Heart right ventricle (tissue), 16 donors: Measurements from ENCODE around the gene CNEP1R1. TPM values are rescaled to one million over a fixed set of nuclear protein-coding genes. Genes with fewer than 3 reads are reported as not detected.

Experiments used
- ATAC-seq, 8 donors: fragments of 200-7000 bp; cut with Tn5 transposase; one replicate each; pipeline ENCODE4 v1.9.1; 2020; ENCODE audit warnings: mild to moderate bottlenecking in 8 of 8, moderate library complexity in 8 of 8, moderate number of reproducible peaks in 1 of 8
- DNase-seq, 2 donors: peaks; one replicate each; pipeline ENCODE4 v3.0.0-alpha.2; 2020
- H3K27ac ChIP-seq, 10 donors: fragments of 200-600 bp; sonication (generic) in 2 of 10; one replicate each; pipeline versions ENCODE4 v1.5.0 to v1.8.0; 2020 to 2022; ENCODE audit warnings: mild to moderate bottlenecking in 3 of 10
- H3K27me3 ChIP-seq, 7 donors: fragments of 200-600 bp; one replicate each; pipeline ENCODE4 v1.8.0; 2021 to 2022; ENCODE audit warnings: mild to moderate bottlenecking in 2 of 7
- H3K36me3 ChIP-seq, 9 donors: fragments of 200-600 bp; sonication (generic) in 1 of 9; one replicate each; pipeline versions ENCODE4 v1.5.0 to v1.8.0; 2020 to 2022; ENCODE audit warnings: mild to moderate bottlenecking in 2 of 9
- H3K4me1 ChIP-seq, 9 donors: fragments of 200-600 bp; sonication (generic) in 1 of 9; one replicate each; pipeline versions ENCODE4 v1.5.0 to v1.8.0; 2020 to 2022; ENCODE audit warnings: mild to moderate bottlenecking in 4 of 9
- H3K4me3 ChIP-seq, 10 donors: fragments of 200-600 bp; sonication (generic) in 2 of 10; one replicate each; pipeline versions ENCODE4 v1.5.0 to v1.8.0; 2020 to 2022; ENCODE audit warnings: mild to moderate bottlenecking in 7 of 10, moderate library complexity in 2 of 10
- H3K9me3 ChIP-seq, 11 donors: fragments of 200-600 bp in 10 of 11; sonication (generic) in 2 of 11; one replicate each; pipeline versions ENCODE4 v1.5.0 to v1.8.0; 2013 to 2022; ENCODE audit warnings: mild to moderate bottlenecking in 2 of 11, control low read depth in 1 of 11, moderate library complexity in 1 of 11
- WGBS, 2 donors: extraction: QIAGEN DNeasy Blood & Tissue Kit; methylation state at CpG; one replicate each; pipeline ENCODE4 v1.1.7; 2013; ENCODE audit warnings: inconsistent platforms in 1 of 2; 5-methylcytosine and 5-hydroxymethylcytosine counted together
- intact Hi-C, 10 donors: fragments of 100-400 bp; cut with DNase I; formaldehyde crosslinking; loops; one replicate each; pipeline versions ENCODE4 v1.11.1 to v1.14.2; 2022
- polyA plus RNA-seq, 2 donors: library from polyadenylated mRNA; stranded (reverse); fragments of 200-250 nt; gene quantifications; one replicate each; pipeline ENCODE4 v1.2.3, GENCODE V29; 2013
- total RNA-seq, 10 donors: library from RNA; stranded (reverse); fragmentation: NEBNext Ultra II Directional in 3 of 10; extraction: Animal tissue kit (Norgen Biotek cat#: 25700) in 3 of 10; gene quantifications; one replicate each; pipeline versions ENCODE4 v1.2.1 to v1.2.4, GENCODE V29; 2021 to 2023
- TF ChIP-seq, protein P1 (sequence below), 9 donors: fragments of 200-600 bp; sonication (generic) in 2 of 9; IDR thresholded peaks; one replicate each; pipeline versions ENCODE4 v1.5.0 to v1.8.0; 2021 to 2022; ENCODE audit warnings: antibody characterized with exemption in 9 of 9, mild to moderate bottlenecking in 5 of 9, moderate library complexity in 1 of 9
- donor health status: Arrhythmogenic right ventricular cardiomyopathy.
- donor health status: ischemic (EF 13 %, LVEDD 7.1; RV severe dilation, severe dysfunction).
- donor health status: healthy with polysubstance abuse.
- donor health status: DM: no; HTN: yes; CAD: no.
- donor health status: DM: no; HTN: no; CAD: no.
- donor health status: ischemic (EF 25% LVEDD 6.9; RV normal size, moderate dysfunction).
- donor health status: ischemic (EF 25% LVEDD 5.7; RV mildly dilated, moderate dysfunction).
- donor health status: healthy.
- donor health status: DM: yes; HTN: yes; CAD: no.
- donor health status: Ischemic cardiomyopathy.
- donor health status: ischemic (EF 35%, LVEDD 5.7; RV mildly dilated, moderate dysfunction).
- donor health status: nonischemic (EF 11% LVEDD 7.7; RV severe dilation, severe dysfunction).
- donor health status: DM: yes; HTN: yes; CAD: no.
- donor health status: PGD.
- donor health status: ischemic (EF 29% LVEDD 5.4; RV normal size, mild dysfunction).
- donor health status: nonischemic (EF 23%, LVEDD 6.1; RV moderate dilation, normal function).

The CNEP1R1 gene
- total and polyA plus RNA-seq, 12 donors: 9.7 to 22.4 (median 17.6) TPM

DNA sequence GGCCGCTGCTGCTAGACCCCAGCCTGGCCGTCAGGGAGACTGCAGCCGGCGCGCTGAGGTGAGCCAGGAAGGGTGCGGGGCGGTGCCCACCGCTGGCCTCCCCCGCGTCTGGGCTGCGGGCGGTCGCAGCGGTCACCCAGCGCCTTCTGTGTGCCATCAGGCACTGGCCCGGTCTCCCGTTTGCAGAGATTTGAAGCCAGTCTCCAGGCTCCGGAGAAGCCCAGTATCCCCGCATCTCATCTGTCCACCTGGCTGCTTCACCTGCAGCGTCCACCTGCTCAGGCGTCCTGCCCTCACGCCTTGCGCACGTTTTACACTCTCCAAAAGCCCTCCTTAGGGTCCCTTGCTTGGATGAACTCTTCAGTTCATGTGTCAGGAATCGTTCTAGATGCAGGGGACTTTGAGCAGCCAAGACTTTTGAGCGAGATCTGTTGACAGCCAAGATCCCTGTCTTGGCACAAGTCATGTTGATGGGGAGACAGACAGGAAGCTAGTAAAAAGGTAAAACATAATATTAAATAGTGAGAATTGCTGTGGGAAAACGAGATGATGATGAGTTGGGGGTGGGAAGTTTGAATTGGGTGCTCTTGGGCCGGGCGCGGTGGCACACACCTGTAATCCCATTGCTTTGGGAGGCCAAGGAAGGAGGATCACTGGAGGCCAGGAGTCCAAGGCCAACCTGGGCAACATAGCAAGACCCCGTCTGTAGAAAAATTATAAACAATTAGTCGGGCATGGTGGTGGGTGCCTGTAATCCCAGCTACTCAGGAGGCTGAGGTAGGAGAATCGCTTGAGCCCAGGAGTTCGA lies 41.7 kb downstream of the CNEP1R1 start:
- Histone ChIP-seq H3K4me3 (peak overlapping the region; percentile 70 to 100 (median 92)), H3K27me3 (no peaks in the 10 kb centered on the region), H3K27ac (peak overlapping the region; percentile 87 to 100 (median 96)), H3K36me3 (peaks cover 0 to 31% (median 9%) of the 10 kb centered on the region in 9 donors), H3K9me3 (no peaks in the 10 kb centered on the region), H3K4me1 (peaks cover 11 to 32% (median 25%) of the 10 kb centered on the region in 9 donors)
- DNase-seq (no peak), ATAC-seq (no peak)
- TF ChIP-seq, protein P1, sequence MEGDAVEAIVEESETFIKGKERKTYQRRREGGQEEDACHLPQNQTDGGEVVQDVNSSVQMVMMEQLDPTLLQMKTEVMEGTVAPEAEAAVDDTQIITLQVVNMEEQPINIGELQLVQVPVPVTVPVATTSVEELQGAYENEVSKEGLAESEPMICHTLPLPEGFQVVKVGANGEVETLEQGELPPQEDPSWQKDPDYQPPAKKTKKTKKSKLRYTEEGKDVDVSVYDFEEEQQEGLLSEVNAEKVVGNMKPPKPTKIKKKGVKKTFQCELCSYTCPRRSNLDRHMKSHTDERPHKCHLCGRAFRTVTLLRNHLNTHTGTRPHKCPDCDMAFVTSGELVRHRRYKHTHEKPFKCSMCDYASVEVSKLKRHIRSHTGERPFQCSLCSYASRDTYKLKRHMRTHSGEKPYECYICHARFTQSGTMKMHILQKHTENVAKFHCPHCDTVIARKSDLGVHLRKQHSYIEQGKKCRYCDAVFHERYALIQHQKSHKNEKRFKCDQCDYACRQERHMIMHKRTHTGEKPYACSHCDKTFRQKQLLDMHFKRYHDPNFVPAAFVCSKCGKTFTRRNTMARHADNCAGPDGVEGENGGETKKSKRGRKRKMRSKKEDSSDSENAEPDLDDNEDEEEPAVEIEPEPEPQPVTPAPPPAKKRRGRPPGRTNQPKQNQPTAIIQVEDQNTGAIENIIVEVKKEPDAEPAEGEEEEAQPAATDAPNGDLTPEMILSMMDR (IDR thresholded peaks at IDR 0.05): no peak
- WGBS, 2 donors: 24 to 25% methylated on average over 34 of the region's 34 CpGs
- intact Hi-C loops: loop anchor here in 9 of 10 donors (2.0 to 10.0 kb wide), 8 partner anchors 39 to 148 kb away; partner anchors contain the start of genes TENT4B (in 5 of the 9) and CNEP1R1 (in 3 of the 9)

- ATAC-seq: no peak
- no peaks in the 10 kb centered on the region for H3K9me3 ChIP-seq
- H3K27me3 ChIP-seq: no peaks in the 10 kb centered on the region
- peaks cover 0 to 38% (median 9%) of the 10 kb centered on the region in 9 donors for H3K36me3 ChIP-seq
- DNase-seq: peak in 1 of 2 donors; percentile 15
- H3K4me1 ChIP-seq: peaks cover 11 to 32% (median 25%) of the 10 kb centered on the region in 9 donors
- peak overlapping the region in 1 of 10 donors; percentile 98 for H3K27ac ChIP-seq
- TF ChIP-seq, protein P1 (IDR thresholded peaks at IDR 0.05): peak in 8 of 9 donors; percentile 5 to 58 (median 47)
- intact Hi-C loops: loop anchor here in 9 of 10 donors (2.0 to 10.0 kb wide), 8 partner anchors 40 to 147 kb away; partner anchors contain the start of genes TENT4B (in 5 of the 9) and CNEP1R1 (in 3 of the 9)
- 43 to 45% methylated on average over 3 of the region's 3 CpGs for WGBS, 2 donors
- peak overlapping the region in 6 of 10 donors; percentile 70 to 100 (median 95) for H3K4me3 ChIP-seq
Observed at GRCh38 chr16:50067290-50067853, 42.3 kb downstream of the CNEP1R1 start.

DNA sequence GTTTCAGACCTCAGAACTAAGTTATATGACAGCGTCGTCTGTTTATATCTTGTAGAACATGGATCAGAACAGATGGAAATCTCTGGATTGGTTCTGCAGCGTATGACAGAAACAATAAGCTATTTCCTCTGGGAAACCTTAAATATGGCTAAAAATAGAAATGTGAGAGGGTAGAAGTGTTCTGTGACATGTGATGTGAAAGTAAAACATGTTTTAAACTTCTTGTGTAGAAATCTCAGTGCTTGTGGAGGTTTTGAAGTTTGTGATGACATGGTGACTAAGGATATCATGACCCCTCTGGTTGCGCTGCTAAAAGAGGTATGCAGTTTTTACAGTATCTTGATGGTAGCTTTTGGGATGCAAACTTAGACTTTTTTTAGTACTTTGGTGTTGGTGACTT lies 43.5 kb downstream of the CNEP1R1 start:
- WGBS, 2 donors: 59 to 61% methylated on average over 4 of the region's 4 CpGs
- peaks cover 11 to 32% (median 25%) of the 10 kb centered on the region in 9 donors for H3K4me1 ChIP-seq
- intact Hi-C loops: loop anchor here in 7 of 10 donors (2.0 to 10.0 kb wide), 6 partner anchors 41 to 146 kb away; partner anchors contain the start of genes TENT4B (in 5 of the 7) and CNEP1R1 (in 2 of the 7)

More for the DNA sequence above, 43.5 kb downstream of the CNEP1R1 start:
- H3K36me3 ChIP-seq: peaks cover 0 to 47% (median 9%) of the 10 kb centered on the region in 9 donors
- H3K4me3 ChIP-seq: no peak overlapping the region
- no peaks in the 10 kb centered on the region for H3K9me3 ChIP-seq
- no peak for DNase-seq
- no peak for ATAC-seq
- H3K27ac ChIP-seq: no peak overlapping the region
- no peaks in the 10 kb centered on the region for H3K27me3 ChIP-seq
- TF ChIP-seq, protein P1 (IDR thresholded peaks at IDR 0.05): no peak
